T-helper 22 cell (primary cell): ENCODE results near the gene ESD.

Source experiments
- DNase-seq: peaks from one replicate; pipeline ENCODE4 v3.0.0-alpha.2; 2020; ENCODE audit warnings: low read depth

Gene ESD

DNA sequence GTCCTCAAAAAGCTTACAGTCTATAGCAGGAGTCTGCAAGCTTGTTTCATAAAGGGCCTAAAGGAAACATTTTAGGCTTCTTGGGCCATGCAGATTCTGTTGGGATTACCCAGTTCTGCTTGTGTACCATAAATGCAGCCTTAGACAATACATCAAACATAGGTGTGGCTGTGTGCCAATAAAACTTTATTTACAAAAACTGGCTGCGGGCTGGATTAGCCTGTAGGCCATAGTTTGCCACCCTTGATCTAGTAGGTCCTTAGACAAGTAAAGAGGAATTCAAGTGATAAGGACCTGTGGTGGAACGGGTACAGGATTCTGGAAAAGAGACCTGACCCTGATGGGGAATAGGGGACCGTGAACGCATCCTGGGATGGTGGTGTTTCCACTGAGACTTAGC is 51.9 kb downstream of the ESD start:
- DNase-seq = no peak

DNA sequence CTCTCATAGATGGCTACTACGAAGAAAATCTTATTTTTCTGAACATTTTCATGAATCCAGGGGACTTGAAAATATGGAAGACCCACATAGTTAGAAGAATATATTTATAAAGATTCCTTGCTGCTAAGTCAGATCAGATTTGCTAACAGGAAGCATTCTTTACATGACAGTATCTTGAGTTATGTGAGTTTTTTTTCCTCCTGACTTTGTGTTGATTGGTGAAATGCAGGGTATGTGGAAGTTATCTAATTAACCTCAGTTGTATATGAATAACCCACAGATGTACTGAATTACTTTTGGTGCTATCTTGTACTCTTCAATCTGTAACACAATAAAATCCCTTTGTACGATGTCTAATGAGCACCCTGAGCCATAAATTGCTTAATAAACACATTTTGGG is 53.8 kb downstream of the ESD start:
- no peak for DNase-seq

DNA sequence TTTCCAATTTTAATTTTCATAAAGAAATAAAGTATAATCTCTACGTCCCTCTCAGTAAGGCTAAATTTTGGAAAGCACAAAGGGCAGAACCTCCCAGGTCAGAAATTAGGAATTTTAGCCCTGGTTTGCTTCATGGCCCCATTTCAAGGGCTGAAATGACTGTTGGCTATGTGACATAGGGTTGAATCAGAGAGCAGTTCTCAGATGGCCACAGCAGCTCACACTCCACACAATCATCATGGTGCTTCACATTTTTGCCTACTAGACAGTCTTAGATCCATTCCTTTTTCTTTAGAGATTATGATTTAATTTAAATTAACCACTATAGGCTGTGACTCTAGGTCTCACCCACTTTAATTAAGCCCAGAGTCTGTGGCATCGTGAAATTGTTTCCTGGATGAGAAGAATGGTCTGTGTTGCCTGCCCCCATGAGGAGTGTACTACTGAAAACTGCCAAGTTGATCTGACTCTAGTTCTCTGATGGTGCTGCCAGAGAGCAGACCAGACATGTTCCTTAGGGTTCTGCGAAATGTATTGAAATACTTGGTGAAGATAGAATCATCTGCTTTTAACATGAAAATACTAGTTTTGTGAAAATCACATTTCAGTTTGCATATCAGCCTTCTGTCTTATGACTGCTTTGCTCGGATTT is 57.4 kb downstream of the ESD start:
- no peak for DNase-seq

DNA sequence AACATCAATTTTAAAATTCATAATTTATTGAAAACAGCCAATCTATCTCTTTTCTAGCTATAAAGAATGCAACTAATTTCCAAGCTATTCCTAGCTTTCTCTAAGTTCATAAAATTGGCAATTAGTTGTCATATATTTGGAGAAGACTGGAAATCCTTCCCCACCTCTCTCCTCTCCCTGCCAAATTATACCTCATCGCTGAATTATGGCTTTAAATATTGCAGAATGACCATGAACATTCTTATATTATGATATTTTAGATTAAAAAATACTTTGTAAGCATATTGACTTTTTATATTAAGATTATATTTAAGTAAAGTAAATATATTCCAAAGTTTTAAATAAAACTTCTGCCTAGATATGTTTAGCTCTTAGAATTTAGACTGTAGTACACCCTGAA is 58.2 kb downstream of the ESD start:
- no peak for DNase-seq

DNA sequence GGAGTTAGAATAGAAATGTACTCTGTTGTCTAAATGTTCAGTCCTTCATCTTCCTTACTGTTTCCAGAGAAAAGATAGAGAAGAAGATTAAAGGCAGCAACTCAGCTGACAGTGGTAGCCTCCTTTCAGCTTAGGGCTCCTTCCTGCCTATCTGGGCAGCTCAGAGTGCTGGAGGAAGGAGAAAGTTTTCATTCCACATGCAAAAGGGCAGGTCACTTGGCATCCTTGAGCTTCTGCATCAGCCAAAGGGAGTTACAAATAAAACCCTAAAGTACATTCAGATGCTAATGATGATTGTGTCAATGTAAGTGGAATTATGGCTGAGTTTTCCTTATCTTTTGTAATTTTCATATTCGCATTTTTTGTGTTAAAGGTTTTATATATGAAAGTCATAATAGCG is 58.9 kb downstream of the ESD start:
- no peak for DNase-seq

DNA sequence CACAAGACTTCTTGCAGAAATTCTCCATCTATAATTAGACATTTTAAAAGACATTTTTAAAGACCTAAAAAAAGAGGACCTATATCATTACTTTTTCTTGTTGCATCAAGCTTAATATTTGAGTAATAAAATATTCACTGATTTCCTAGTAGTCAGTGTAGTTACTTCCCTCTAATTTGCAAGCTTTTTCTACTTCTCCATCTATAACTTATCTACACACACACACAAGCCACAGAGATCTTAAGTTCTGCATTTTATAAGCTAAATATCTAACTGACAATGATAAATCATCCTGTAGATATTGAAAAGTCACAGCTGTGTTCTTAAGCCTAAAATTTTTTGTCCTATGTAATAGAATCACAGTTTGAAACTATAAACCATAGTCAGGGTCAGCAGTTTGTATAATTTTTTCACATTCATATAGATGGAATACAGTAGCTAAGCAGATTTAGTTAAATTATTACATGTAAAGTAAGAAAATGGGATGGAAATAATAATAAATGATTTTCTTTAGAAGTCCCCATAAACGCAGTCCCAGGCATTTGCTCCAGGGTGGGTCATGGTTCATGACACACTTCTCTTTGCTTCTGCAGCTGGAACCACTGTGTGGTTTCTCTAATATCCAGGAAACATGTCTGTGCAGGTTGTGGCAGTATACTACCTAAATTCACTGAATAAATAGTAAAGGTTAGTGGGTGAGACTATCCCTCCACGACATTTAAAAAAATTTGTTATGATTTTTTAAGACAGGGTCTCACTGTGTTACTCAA is 60.2 kb downstream of the ESD start:
- DNase-seq = no peak

DNA sequence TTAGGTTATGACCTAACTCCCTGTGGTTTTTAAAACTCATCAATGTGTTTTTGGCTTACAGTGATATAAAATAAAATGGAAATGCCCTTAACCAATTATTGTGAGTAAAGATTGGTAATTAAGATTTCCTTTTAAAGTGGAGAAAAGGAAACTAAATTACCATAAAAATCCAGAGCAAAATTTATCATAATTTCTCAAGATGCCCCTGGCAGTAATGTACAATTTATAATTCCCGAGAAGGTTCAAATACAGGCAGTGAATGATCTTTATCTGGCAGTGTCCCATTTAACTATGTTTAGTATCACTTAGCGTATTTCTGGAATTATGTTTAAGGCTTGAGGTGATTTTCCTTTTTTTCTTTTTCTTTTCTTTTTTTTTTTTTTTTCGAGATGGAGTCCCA is 61.5 kb downstream of the ESD start:
- no peak for DNase-seq

DNA sequence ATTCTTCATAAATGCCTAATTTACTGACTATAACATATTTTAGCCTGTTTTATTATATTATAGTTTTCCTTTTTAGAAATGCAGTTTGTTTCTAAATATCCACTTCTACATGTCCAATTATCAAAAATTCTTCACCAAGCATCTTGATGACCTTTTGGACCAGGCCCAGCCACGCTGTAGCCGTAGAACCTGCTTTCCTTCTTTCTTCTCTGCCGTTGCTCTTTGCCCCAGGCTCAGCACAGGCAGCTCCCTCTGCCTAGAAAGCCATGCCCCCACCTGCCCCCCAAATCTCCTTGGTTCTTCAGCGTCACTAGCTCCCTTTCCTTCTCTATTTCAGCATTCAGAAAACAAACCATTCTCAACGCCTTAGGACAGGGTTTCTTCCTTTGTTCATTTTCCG is 65.4 kb downstream of the ESD start:
- DNase-seq = no peak

DNA sequence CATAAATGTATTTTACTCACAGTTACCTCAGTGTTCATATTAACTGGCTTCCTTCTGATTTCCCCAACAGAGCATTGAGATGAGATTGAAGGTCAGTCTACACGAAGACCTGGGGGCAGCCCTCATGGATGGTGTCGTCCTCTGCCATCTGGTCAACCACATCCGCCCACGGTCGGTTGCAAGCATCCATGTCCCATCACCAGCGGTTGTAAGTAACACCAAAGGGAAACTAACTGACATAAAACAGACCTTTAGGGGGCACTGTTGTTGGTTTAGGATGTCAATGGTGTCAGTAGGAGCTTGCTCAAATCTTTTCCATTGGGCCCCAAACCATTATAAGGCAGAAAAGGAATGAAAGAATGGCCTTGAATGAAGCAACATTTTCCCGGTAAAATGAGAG is 68.2 kb downstream of the ESD start:
- DNase-seq = no peak

DNA sequence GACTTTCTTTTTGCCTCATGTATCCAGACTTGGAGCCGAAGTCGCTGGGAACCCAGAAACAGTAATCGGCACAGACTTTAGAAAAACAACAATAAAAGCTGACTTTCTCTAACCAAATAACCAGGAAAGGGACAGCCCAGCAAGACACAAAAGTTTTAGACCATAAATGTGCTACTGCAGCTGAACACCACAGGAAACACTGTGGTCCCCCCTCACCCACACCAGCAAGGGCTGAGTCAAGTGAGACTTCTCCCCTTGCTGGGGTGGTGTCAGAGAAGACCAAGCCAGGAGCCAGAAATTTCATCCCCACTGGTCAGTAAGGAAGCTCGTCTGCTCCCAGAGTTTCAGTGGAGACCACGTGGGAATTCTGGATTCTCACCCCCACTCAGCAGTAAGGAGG is 70.6 kb downstream of the ESD start:
- DNase-seq = no peak
